ENCODE results near the gene VPS37D.
"Not testable (repeated sequence)": the region's sequence is repeated elsewhere in the genome, so short reads cannot be mapped to it uniquely, and the experiment has no call there.

VPS37D gene

DNA sequence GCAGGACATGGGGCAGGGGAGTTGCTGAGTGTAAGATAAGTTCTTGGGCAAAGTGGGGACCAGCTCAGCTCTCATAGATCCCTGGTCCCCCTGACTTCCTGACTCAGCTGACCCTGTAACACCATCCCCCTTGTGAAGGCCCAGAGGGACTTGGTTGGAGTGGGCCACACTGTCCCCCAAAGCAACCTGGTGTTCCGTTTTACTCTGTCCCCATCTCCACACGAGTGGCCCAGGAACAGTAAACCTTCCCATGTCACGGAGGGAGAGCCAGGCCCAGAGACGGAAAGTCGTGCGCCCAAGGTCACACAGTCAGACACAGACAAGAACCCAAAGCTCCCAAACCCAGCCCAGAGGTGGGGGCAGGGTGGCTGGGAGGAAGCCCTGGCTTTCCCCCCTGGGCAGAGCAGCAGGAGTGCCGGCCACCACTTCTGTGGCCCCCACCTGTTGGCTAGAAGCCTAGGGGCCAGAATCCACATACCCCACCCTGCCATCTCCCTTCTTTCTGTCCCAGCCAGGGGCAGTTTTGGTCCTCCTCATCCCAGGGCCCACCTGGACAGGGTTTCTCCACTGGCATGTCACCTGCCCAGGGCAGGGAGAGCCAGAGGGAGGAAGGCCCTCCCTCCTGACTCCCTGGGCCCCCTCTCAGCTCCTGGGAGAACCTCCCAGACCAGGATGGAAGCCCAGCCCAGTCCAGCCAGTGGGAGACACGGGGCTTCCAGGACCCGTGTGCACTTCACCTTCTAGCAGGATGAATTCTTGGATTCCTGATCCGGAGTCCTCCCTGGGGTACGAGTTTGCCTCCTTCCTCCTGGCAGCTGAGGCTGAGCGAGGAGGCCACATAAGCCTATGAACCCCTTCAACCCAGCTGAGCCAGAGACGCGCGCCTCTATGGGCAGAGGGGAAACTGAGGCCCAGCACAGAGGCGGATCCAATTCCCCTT lies 20.6 kb upstream of the VPS37D start:
- no peak for DNase-seq

- no peak for DNase-seq
Measured at GRCh38 chr7:73647725-73648592, 19.7 kb upstream of the VPS37D start.

DNA sequence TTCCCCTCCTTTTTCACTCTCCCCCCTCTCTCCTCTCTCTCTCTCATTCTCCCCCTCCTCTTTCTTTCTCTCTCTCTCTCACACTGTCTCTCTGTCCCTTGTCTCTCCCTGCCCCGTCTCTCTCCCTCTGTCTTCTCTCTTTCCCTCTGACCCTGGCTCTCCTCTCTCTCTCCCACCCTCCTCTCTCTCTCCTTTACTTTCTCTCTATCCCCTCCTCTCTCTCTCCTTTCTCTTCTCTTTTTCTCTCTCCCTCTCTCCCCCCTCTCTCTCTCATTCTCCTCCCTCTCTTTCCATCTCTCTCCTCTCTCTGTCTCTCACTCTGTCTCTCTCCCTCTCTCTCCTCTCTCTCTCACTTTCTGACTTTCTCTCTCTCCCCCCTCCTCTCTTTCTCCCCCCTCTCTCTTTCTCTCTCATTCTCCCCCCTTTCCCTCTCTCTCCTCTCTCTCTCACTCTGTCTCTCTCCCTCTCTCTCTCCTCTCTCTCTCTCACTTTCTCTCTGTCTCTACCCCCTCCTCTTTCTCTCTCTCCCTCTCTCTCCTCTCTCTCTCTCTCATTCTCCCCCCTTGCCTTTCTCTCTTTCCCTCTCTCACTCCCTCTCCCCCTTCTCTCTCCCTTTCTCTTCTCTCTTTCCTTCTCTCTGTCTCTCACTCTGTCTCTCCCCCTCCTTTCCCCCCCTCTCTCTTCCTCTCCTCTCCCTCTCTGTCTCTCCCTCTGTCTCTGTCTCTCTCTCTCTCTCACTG lies 18.9 kb upstream of the VPS37D start:
- DNase-seq: no peak

- DNase-seq: peak in 1 of 2 experiments; percentile 23
Measured at GRCh38 chr7:73649576-73649975, 18.1 kb upstream of the VPS37D start.

- DNase-seq: no peak
Measured at GRCh38 chr7:73650524-73650923, 17.1 kb upstream of the VPS37D start.

GRCh38 chr7:73652541-73652949 lies 15.1 kb upstream of the VPS37D start:
- DNase-seq: no peak

DNA sequence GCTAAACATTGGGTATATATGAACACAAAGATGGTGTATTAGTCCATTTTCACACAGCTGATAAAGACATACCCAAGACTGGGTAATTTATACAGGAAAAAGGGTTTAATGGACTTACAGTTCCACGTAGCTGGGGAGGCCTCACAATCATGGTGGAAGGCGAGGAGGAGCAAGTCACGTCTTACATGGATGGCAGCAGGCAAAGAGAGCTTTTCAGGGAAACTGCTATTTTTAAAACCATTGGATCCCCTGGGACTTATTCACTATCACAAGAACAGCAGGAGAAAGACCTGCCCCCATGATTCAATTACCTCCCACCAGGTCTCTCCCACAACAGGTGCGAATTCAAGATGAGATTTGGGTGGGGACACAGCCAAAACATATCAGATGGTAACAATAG lies 12.3 kb upstream of the VPS37D start:
- not testable (repeated sequence) for DNase-seq

DNA sequence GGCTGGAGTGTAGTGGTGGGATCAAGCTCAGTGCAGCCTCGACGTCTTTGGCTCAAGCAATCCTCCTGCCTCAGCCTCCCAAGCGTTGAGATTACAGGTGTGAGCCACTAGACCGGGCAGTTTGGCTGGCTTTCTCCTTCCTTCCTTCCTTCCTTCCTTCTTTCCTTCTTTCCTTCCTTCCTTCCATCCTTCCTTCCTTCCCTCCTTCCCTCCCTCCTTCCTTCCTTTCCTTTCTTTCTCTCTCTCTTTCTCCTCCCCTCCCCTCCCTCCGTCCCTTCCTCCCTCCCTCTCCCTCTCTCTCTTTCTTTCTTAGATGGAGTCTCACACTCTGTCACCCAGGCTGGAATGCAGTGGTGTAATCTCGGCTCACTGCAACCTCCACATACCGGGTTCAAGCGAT lies 7.6 kb upstream of the VPS37D start:
- no peak for DNase-seq

- not testable (repeated sequence) for DNase-seq
Measured at GRCh38 chr7:73660594-73660993, 7.0 kb upstream of the VPS37D start.

DNA sequence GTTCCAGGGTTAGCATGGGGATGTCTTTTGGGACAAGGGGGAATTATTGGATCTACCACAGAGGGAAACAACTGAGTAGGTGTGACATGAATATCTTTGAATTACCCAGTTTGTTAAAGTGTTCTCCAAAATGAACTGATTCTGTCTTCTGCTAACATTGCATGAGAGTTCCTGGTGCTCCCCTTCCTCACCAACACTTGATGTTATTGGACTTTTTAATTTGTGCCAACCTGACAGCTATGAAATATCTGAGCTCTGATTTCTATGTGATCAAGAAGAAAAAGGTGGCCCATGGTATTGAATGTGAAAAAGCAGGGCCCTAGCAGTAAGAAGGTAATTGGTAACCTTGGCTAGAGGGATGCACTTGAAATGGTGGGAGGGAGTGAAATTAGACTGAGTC lies 4.6 kb upstream of the VPS37D start:
- DNase-seq: no peak

- DNase-seq: no peak
Measured at GRCh38 chr7:73668103-73668885, 663 bp downstream of the VPS37D start.

DNA sequence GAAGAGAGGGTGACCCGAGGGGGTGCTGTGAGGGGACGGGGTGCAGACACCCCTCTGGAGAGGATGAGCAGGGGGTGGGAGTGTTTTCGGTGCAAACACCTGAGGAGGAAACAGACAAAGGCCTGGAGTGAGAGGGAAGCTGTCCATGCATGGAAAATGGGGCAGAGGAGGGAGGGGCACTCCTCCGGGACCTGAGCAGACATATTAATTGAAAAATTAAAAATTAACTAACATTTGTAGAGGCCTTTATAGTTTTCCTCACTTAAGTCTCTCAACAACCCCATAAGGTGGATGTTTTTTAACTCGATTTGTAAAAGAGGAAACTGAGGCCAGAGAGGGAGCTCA lies 1.2 kb downstream of the VPS37D start:
- DNase-seq: no peak

DNA sequence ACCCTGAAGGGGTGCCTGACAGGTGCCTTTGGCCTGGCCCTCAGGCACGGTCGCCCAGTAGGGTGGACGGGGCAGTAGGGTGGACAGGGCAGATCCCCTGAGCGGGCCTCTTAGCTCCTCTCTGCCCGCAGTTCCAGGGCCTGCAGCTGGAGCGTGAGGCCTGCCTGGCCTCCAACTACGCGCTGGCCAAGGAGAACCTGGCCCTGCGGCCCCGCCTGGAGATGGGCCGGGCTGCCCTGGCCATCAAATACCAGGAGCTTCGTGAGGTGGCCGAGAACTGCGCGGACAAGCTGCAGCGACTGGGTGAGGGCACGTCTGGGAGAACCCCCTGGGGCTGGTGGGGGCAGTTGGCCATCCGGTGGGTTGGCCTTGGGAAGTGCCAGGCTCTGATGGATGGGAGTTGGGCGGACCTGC lies 1.7 kb downstream of the VPS37D start:
- DNase-seq: no peak

DNA sequence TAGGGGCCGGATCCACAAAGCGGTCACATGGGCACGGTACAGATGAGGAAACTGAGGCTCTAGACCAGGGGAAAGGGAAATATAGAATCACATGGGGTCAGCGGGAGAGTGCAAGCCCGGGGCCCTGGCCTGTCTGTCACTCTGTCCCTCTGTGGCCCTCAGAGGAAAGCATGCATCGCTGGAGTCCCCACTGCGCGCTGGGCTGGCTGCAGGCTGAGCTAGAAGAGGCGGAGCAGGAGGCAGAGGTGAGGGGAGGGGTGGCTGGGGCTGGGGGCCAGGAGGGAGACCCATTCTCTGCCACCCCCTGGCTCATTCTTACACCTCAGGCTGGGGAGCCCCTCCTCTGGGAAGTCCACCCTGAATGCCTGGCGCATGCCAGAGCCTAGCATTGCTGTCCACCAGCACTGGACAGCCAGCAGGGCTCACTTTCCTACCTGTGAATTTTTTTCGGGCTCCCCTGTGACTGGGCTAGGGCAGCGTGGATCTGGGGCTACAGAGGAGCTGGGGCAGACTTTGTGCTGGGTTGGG lies 2.3 kb downstream of the VPS37D start:
- DNase-seq: no peak

- no peak for DNase-seq
Measured at GRCh38 chr7:73671322-73671661, 3.7 kb downstream of the VPS37D start.

GRCh38 chr7:73671857-73672445 lies 4.3 kb downstream of the VPS37D start:
- no peak for DNase-seq

DNA sequence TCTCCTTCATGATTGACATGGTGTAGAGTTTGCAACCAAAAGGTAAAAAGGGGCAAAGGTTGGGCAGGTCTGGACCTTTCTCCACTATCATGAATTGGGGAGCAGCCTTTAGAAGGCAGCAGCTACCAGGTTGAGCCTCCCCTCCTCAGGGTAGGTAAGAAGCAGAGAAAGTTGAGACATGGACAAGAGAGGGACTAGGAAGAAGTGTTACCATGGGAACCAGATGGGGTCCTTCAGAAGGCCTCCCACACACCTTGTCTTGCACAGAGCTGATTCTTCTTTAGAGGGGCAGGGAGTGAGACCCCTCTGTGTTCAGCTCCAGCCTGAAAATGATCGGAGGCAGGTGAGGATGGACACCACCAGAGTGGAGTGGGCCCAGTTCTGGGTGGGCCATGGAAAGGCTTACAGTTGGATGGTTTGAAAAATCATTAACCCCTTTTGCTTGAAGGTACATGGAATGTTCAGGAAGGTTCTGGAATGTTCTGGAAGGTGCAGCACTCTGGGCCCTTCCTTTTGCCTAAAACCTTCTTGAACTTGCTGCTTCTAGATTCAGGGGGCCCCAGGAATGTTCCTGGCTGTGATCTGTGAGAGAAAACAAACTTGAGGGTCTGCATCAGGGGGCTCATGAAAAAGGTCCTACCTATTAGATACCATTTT lies 7.0 kb downstream of the VPS37D start:
- no peak for DNase-seq

- not testable (repeated sequence) for DNase-seq
Measured at GRCh38 chr7:73676062-73676461, 8.4 kb downstream of the VPS37D start.

DNA sequence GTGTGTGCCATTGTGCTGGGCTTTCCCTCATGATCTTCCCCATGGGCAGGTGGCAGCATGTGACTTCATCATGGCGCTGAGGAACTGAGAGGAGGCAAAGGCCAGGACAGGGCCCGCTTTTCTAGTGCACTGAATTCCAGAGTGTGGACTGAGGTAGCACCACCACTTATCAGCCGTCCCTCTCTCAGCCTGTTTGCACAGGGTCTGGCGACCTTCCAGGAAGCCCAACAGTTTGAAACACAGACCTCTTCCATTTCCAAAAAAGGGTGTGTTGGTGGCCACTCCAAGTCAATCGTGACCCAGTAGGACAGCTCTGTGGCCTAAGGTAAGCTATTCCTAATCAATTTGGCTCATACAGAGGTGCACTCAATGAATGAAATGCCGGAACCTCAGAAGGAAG lies 11.2 kb downstream of the VPS37D start:
- no peak for DNase-seq

DNA sequence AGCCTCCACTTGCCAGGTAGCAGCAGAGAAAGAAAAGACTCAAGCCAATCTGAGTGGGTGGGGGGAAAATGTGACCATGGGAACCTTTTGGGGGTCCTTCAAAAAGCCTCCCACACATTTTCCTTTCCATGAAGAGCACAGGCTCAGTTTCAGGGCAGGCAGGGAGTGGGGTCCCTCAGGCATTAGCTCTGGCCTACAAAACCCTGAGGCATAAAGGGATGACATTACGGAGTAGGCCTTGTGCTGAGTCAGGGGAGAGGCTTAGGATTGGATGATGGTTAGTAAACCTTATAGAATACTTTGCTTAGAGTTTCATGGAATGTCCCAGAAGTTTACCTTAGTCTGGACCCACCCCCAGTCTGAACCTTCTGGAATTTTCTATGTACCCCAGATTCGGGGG lies 12.1 kb downstream of the VPS37D start:
- DNase-seq: no peak

DNA sequence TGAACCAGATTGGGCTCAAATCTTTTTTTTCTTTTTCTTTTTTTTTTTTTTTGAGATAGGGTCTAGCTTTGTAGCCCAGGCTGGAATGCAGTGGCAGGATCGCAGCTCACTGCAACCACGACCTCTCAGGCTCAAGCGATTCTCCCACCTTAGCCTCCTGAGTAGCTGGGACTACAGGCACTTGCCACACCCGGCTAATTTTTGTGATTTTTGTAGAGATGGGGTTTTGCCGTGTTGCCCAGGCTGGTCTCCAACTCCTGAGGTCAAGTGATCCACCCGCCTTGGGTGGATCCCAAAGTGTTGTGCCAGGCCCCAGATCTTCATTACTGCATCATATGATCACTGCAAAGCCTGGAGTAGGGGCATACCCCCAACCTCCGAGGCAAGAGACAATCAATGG lies 12.9 kb downstream of the VPS37D start:
- DNase-seq: no peak
